ENCODE results near the gene ADCYAP1. TPM values are rescaled to one million over a fixed set of nuclear protein-coding genes. Genes with fewer than 3 reads are reported as not detected.

The ADCYAP1 gene
- total and polyA plus RNA-seq, 4 experiments from 2014 or later = not detected

Other genes starting within 250 kb of the ADCYAP1 start
- not detected for gene TYMS, start 247.2 kb upstream of the ADCYAP1 start, total RNA-seq
- under 1 TPM in 1 of 2 donors, not detected in 1; 0.33 TPM for gene TYMS, start 247.2 kb upstream of the ADCYAP1 start, polyA plus RNA-seq
- 100 to 1,000 TPM; 107 to 133 TPM for gene ENOSF1, start 192.2 kb upstream of the ADCYAP1 start, total RNA-seq
- 10 to 100 TPM; 11.6 to 13.9 TPM for gene ENOSF1, start 192.2 kb upstream of the ADCYAP1 start, polyA plus RNA-seq
- 1 to 10 TPM; 4.9 to 7.9 TPM for gene YES1, start 92.6 kb upstream of the ADCYAP1 start, total RNA-seq
- gene YES1, start 92.6 kb upstream of the ADCYAP1 start, polyA plus RNA-seq = 1 to 10 TPM; 1.9 to 2.0 TPM

Data from CD4-positive, alpha-beta memory T cell (primary cell).